H9 (cell line): Measurements from ENCODE around the gene VGF. TPM values are rescaled to one million over a fixed set of nuclear protein-coding genes. Genes with fewer than 3 reads are reported as not detected.

Experiments
- DNase-seq: peaks from one replicate; pipeline ENCODE4 v3.0.0-alpha.2; 2017
- H2AFZ ChIP-seq: one replicate; pipeline ENCODE4 v1.6.1; 2013; ENCODE audit warnings: mild to moderate bottlenecking, low read length, control low read depth, moderate library complexity
- H2AK5ac ChIP-seq: 2 replicates; pipeline ENCODE4 v1.6.1; 2013; ENCODE audit warnings: low read length, control low read depth, mixed read lengths; ENCODE audit not compliant: insufficient read length
- H2BK120ac ChIP-seq: one replicate; pipeline ENCODE4 v1.6.1; 2013; ENCODE audit warnings: low read depth, mild to moderate bottlenecking, low read length, control low read depth, inconsistent platforms; ENCODE audit not compliant: poor library complexity, severe bottlenecking
- H2BK12ac ChIP-seq: 2 replicates; pipeline ENCODE4 v1.6.1; 2013; ENCODE audit warnings: low read length, control low read depth, mixed read lengths, low read depth; ENCODE audit not compliant: insufficient read length
- H2BK15ac ChIP-seq: 2 replicates; pipeline ENCODE4 v1.6.1; 2013; ENCODE audit warnings: low read depth, low read length, control low read depth
- H2BK20ac ChIP-seq: one replicate; pipeline ENCODE4 v1.6.1; 2013; ENCODE audit warnings: low read depth, mild to moderate bottlenecking, low read length, control low read depth, inconsistent platforms; ENCODE audit not compliant: poor library complexity, severe bottlenecking
- H2BK5ac ChIP-seq: 2 replicates; pipeline ENCODE4 v1.6.1; 2013; ENCODE audit warnings: low read length, control low read depth, mixed read lengths; ENCODE audit not compliant: insufficient read length
- H3K14ac ChIP-seq: 2 replicates; pipeline ENCODE4 v1.6.1; 2013; ENCODE audit warnings: low read length, control low read depth; ENCODE audit not compliant: insufficient read depth
- H3K18ac ChIP-seq: 2 replicates; pipeline ENCODE4 v1.6.1; 2013; ENCODE audit warnings: low read depth, mild to moderate bottlenecking, mixed read lengths, low read length, control low read depth; ENCODE audit not compliant: insufficient read length
- H3K23ac ChIP-seq: 2 replicates; pipeline ENCODE4 v1.6.1; 2013; ENCODE audit warnings: low read length, control low read depth, mixed read lengths, low read depth; ENCODE audit not compliant: insufficient read length
- H3K23me2 ChIP-seq: 2 replicates; pipeline ENCODE4 v1.6.1; 2013; ENCODE audit warnings: low read depth, mild to moderate bottlenecking, mixed read lengths, low read length, control low read depth; ENCODE audit not compliant: insufficient read length, poor library complexity, severe bottlenecking
- H3K27ac ChIP-seq: 2 replicates; pipeline ENCODE4 v1.5.1; 2013; ENCODE audit warnings: low read length, control low read depth, mixed read lengths, low read depth; ENCODE audit not compliant: insufficient read length
- H3K27me3 ChIP-seq: 2 replicates; pipeline ENCODE4 v1.6.1; 2013; ENCODE audit warnings: low read length, control low read depth, inconsistent platforms; ENCODE audit not compliant: insufficient read depth
- H3K4ac ChIP-seq: 2 replicates; pipeline ENCODE4 v1.6.1; 2013; ENCODE audit warnings: low read depth, mild to moderate bottlenecking, control low read depth, inconsistent platforms, low read length, moderate library complexity
- H3K4me1 ChIP-seq: 2 replicates; pipeline ENCODE4 v1.6.1; 2013; ENCODE audit warnings: low read length, control low read depth, inconsistent platforms; ENCODE audit not compliant: insufficient read depth
- H3K4me2 ChIP-seq: 2 replicates; pipeline ENCODE4 v1.6.1; 2013; ENCODE audit warnings: low read length, control low read depth, mixed read lengths; ENCODE audit not compliant: insufficient read length, insufficient read depth
- H3K56ac ChIP-seq: 2 replicates; pipeline ENCODE4 v1.6.1; 2013; ENCODE audit warnings: low read depth, mild to moderate bottlenecking, mixed read lengths, low read length, control low read depth; ENCODE audit not compliant: insufficient read length
- H3K79me1 ChIP-seq: 2 replicates; pipeline ENCODE4 v1.6.1; 2013; ENCODE audit warnings: low read depth, mild to moderate bottlenecking, moderate library complexity, low read length, control low read depth, inconsistent platforms; ENCODE audit not compliant: insufficient read depth, poor library complexity, severe bottlenecking
- H3K79me2 ChIP-seq: 2 replicates; pipeline ENCODE4 v1.6.1; 2013; ENCODE audit warnings: low read length, control low read depth, inconsistent platforms; ENCODE audit not compliant: insufficient read depth
- H3K9ac ChIP-seq: 2 replicates; pipeline ENCODE4 v1.6.1; 2013; ENCODE audit warnings: low read length, control low read depth, mixed read lengths; ENCODE audit not compliant: insufficient read length; ENCODE audit errors: extremely low read depth
- H3K9me3 ChIP-seq: one replicate; pipeline ENCODE4 v1.6.1; 2013; ENCODE audit warnings: low read depth, low read length, inconsistent platforms; ENCODE audit not compliant: control insufficient read depth
- H3T11ph ChIP-seq: one replicate; pipeline ENCODE4 v1.6.1; 2013; ENCODE audit warnings: mild to moderate bottlenecking, low read length, control low read depth, inconsistent platforms
- H4K20me1 ChIP-seq: one replicate; pipeline ENCODE4 v1.6.1; 2013; ENCODE audit not compliant: control insufficient read depth, insufficient read length, insufficient read depth
- H4K5ac ChIP-seq: 2 replicates; pipeline ENCODE4 v1.6.1; 2013; ENCODE audit warnings: low read depth, mild to moderate bottlenecking, mixed read lengths, low read length, control low read depth; ENCODE audit not compliant: insufficient read length
- H4K8ac ChIP-seq: replicated peaks from 2 replicates; pipeline ENCODE4 v1.6.1; 2013; ENCODE audit warnings: low read length, control low read depth, mixed read lengths, low read depth; ENCODE audit not compliant: insufficient read length
- H4K91ac ChIP-seq: 2 replicates; pipeline ENCODE4 v1.6.1; 2013; ENCODE audit warnings: low read depth, mild to moderate bottlenecking, moderate library complexity, mixed read lengths, low read length, control low read depth; ENCODE audit not compliant: insufficient read length
- H3K27ac Mint-ChIP-seq, 3 experiments: 2 replicates in 2 of 3; 3 replicates in 1 of 3; pipeline ENCODE4 v1.8.0; 2020 to 2021; ENCODE audit warnings: mixed read lengths in 3 of 3, mild to moderate bottlenecking in 1 of 3, moderate library complexity in 1 of 3
- H3K27me3 Mint-ChIP-seq: 2 replicates; pipeline ENCODE4 v1.8.0; 2021; ENCODE audit warnings: low read depth, mild to moderate bottlenecking, moderate library complexity, mixed read lengths
- H3K36me3 Mint-ChIP-seq, 3 experiments: 2 replicates in 2 of 3; 3 replicates in 1 of 3; pipeline ENCODE4 v1.8.0; 2020 to 2021; ENCODE audit warnings: low read depth in 3 of 3, mixed read lengths in 3 of 3; ENCODE audit not compliant: insufficient read depth in 1 of 3
- H3K4me1 Mint-ChIP-seq, 2 experiments: 2 replicates each; pipeline ENCODE4 v1.8.0; 2020; ENCODE audit warnings: mixed read lengths in 2 of 2
- H3K4me3 Mint-ChIP-seq, 2 experiments: 2 replicates in 1 of 2; 3 replicates in 1 of 2; pipeline ENCODE4 v1.8.0; 2020 to 2021; ENCODE audit warnings: mild to moderate bottlenecking in 2 of 2, mixed read lengths in 2 of 2, moderate library complexity in 1 of 2
- H3K9me3 Mint-ChIP-seq, 2 experiments: 2 replicates in 1 of 2; 3 replicates in 1 of 2; pipeline ENCODE4 v1.8.0; 2020; ENCODE audit warnings: mild to moderate bottlenecking in 2 of 2, mixed read lengths in 2 of 2, moderate library complexity in 1 of 2
- CTCF ChIP-seq: fragments of 200-600 bp; sonication (generic); conservative IDR thresholded peaks from 3 replicates; pipeline ENCODE4 v1.8.0; 2021; ENCODE audit warnings: antibody characterized with exemption, mild to moderate bottlenecking
- WGBS: extraction: QIAGEN DNeasy Blood & Tissue Kit; methylation state at CpG from one replicate; pipeline ENCODE4 v1.1.7; 2013; ENCODE audit warnings: missing lambda C conversion rate, low lambda C conversion rate, mixed read lengths; ENCODE audit not compliant: insufficient read length; ENCODE audit errors: extremely low coverage; 5-methylcytosine and 5-hydroxymethylcytosine counted together
- total RNA-seq: library from RNA; stranded (reverse); gene quantifications from 2 replicates; pipeline ENCODE4 v1.2.1, GENCODE V29; 2021

VGF gene
- total RNA-seq, 1 experiment from 2014 or later, result 37.1 TPM

DNA sequence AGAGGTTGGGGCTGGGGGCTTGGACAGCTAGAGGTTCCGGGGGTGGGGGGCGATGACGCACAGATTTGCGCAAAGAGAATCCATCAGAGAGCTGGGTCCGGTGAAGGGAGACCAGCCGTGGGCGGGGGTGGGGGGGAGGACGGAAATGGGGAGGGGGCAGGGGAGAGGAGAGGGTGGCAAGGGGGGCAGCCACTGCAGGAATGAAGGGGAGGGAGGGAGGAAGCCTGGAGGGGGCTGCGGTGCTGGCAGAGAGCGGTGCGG lies 1.2 kb upstream of the VGF start:
- no peaks in the 10 kb centered on the region for H4K20me1 ChIP-seq
- H2AFZ ChIP-seq, result no peak overlapping the region
- no peak overlapping the region for H3K56ac ChIP-seq
- no peak overlapping the region for H2BK15ac ChIP-seq
- H2BK120ac ChIP-seq, result no peak overlapping the region
- no peak overlapping the region for H3K23ac ChIP-seq
- H2BK20ac ChIP-seq, result no peak overlapping the region
- H3T11ph ChIP-seq, result no peak overlapping the region
- H4K8ac ChIP-seq, result no peak overlapping the region
- H3K9me3 ChIP-seq, result no peaks in the 10 kb centered on the region
- Mint-ChIP-seq H3K4me1 (peaks cover 58 to 70% of the 10 kb centered on the region in 2 experiments), H3K36me3 (no peaks in the 10 kb centered on the region), H3K9me3 (no peaks in the 10 kb centered on the region), H3K27ac (no peak overlapping the region), H3K27me3 (peaks cover 68% of the 10 kb centered on the region), H3K4me3 (peak overlapping the region; percentile 82 to 87)
- no peak overlapping the region for H3K9ac ChIP-seq
- H2AK5ac ChIP-seq, result no peak overlapping the region
- H2BK12ac ChIP-seq, result no peak overlapping the region
- no peak overlapping the region for H4K91ac ChIP-seq
- no peak overlapping the region for H3K18ac ChIP-seq
- peaks cover 50% of the 10 kb centered on the region for H3K23me2 ChIP-seq
- H4K5ac ChIP-seq, result no peak overlapping the region
- peaks cover 18% of the 10 kb centered on the region; the same call in 1 of the 2 replicates for H3K4me1 ChIP-seq
- no peaks in the 10 kb centered on the region for H3K79me2 ChIP-seq
- H2BK5ac ChIP-seq, result no peak overlapping the region
- no peak overlapping the region for H3K4ac ChIP-seq
- no peak for DNase-seq
- H3K27ac ChIP-seq, result no peak overlapping the region
- peaks cover 28% of the 10 kb centered on the region for H3K27me3 ChIP-seq
- H3K79me1 ChIP-seq, result no peaks in the 10 kb centered on the region
- H3K4me2 ChIP-seq, result peak overlapping the region; percentile 63
- TF ChIP-seq CTCF, result no peak
- no CpG with 5 or more reads among the region's 11 CpGs for WGBS
- H3K14ac ChIP-seq, result no peak overlapping the region
